GM19023 (cell line): Measurements from ENCODE around the gene TCIRG1.
A peak's percentile ranks its signal among the peaks of the same experiment; 100 is the strongest.

ENCODE experiments used
- ATAC-seq: cut with Tn5 transposase; IDR thresholded peaks from one replicate; pipeline ENCODE4 v1.9.1; 2021; ENCODE audit warnings: mild to moderate bottlenecking, moderate library complexity; ENCODE audit not compliant: unreplicated experiment

The TCIRG1 gene

GRCh38 chr11:68036141-68036716, 2.6 kb upstream of the TCIRG1 start:
- no peak for ATAC-seq

- no peak for ATAC-seq
Observed at GRCh38 chr11:68036717-68037239, 2.0 kb upstream of the TCIRG1 start.

DNA sequence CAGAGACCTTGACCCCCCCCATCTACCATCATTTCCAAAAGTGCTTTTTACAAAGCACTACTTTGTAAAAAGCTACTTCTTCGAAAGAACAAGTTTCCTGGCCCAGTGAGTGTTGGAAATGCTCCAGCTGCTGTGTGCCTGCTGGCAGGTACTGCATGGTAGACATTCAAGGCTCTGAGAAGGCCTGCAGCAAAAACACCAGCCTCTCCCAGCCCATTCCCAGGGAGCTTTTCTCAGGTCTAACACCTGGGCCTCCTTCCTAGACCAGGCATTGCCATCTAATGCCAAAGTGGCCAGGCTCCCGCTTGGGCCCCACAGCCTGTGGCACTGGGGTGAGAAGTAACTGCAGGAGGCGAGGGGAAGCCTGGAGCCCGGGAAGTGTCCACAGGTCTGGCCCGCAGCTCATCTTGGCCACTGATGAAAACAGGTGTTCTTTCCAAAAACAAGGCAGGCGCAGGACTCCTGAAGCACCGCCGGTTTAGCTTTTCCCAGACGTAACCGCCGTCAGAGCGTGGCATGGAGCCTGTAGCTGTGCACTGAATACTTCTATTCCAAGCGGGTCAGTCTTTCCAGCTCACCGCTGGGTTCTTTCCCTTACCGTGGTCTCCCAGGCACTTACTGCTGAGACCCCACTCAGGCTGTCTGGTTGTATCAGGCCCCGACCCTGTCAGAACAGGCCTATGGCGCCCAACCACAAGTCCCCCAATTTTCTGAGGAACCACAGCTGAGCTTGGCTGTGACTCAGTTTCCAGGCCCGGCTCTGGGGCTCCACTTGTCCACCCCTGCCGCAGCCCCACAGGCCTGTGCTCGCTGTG, 1.2 kb upstream of the TCIRG1 start:
- no peak for ATAC-seq

- no peak for ATAC-seq
Observed at GRCh38 chr11:68038226-68038717, 553 bp upstream of the TCIRG1 start.

GRCh38 chr11:68039526-68040086, 781 bp downstream of the TCIRG1 start:
- ATAC-seq = peak; percentile 2

- peak; percentile 49 for ATAC-seq
Observed at GRCh38 chr11:68040101-68040956, 1.5 kb downstream of the TCIRG1 start.

GRCh38 chr11:68040957-68041591, 2.2 kb downstream of the TCIRG1 start:
- ATAC-seq = no peak

DNA sequence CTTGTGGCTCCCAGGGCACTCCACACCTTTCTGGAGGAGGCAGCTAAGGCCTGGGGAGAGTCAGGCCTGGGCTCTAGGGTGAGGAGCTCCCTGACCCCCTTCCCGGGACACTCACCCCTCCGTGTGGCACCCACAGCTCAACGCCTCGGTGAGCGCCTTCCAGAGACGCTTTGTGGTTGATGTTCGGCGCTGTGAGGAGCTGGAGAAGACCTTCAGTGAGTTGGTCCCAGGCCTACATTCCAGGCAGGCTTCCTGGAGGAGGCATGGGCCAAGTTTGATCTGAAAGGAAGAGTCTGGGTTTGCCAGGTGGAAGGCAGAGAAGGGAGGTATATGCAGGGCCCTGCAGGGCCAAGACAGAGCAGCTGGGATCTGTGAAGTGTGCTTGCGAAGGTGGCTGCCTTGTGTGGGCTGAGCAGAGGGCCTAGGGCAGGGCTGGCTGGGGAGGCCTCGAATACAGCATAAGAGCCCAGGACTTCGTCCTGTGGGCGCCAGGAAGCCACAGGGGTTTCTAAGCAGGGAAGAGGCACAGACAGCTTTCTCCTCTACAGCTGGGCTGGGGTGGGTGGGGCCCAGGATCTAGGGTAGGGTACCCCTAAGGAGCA, 2.9 kb downstream of the TCIRG1 start:
- no peak for ATAC-seq

DNA sequence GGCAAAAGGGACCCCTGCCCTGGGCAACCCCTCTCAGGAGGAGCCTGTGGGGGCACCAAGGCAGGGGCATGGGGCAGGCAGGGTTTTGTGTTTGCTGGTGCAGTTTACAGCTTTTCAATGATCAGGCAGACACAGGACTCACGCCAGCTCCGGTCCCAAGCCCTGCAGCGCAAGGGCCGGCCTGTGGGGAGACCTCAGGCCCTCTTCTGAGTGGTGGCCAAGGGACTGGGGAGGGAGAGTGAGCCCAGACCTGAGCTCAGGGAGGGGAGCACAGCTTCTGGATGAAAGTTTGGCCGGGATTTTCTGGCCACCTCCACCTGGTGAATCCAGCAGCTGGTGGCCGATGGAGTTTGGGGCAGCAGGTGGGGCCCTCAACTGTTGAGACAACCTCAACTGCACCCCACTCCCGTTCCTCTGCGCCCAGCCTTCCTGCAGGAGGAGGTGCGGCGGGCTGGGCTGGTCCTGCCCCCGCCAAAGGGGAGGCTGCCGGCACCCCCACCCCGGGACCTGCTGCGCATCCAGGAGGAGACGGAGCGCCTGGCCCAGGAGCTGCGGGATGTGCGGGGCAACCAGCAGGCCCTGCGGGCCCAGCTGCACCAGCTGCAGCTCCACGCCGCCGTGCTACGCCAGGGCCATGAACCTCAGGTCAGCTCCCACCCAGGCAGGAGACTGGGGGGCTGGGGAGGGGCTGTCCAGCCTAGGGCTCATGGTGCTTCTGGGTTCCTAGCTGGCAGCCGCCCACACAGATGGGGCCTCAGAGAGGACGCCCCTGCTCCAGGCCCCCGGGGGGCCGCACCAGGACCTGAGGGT, 3.6 kb downstream of the TCIRG1 start:
- no peak for ATAC-seq

DNA sequence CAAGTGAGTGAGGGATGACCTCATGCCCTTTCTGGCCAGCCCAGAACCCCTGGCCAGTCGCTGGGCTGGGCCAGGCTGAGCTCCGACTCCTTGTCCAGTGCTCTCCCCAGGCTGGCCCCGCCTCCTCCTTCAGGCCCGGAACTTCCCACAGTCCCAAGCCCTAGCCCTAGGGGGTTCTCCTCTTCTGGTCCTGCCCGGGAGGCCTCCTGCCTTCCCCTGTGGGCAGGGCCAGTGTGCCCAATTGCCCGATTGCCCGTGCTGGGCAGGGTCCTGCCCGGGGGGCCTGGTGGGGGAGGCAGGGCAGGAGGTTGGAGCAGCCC, 4.2 kb downstream of the TCIRG1 start:
- no peak for ATAC-seq

- no peak for ATAC-seq
Observed at GRCh38 chr11:68043349-68044144, 4.7 kb downstream of the TCIRG1 start.

DNA sequence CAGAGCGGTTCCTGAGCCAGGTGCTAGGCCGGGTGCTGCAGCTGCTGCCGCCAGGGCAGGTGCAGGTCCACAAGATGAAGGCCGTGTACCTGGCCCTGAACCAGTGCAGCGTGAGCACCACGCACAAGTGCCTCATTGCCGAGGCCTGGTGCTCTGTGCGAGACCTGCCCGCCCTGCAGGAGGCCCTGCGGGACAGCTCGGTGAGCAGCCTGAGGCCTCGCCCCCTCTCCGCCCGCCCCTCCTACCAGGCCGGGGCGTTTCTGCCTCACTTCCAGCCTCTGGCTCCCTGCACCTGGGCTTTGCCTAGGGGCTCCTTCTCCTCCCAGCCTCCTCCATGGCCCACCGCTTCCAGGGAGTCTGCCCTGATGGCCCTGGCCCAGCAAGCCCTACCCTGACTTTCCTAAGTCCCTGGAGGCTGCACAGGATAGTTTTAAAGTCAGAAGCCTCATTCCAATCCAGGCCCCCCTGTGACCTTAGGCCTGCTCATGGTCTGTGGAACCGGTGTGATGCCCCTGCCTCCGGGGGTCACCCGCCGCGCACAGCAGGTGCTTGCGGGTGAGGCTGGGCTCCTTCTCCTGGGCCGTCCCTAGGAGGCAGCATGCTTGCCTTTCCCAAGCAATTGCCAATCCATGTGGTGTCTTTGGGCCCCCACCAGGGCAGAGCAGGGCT, 5.5 kb downstream of the TCIRG1 start:
- no peak for ATAC-seq

- ATAC-seq = no peak
Observed at GRCh38 chr11:68044898-68045351, 6.1 kb downstream of the TCIRG1 start.

GRCh38 chr11:68047437-68048290, 8.8 kb downstream of the TCIRG1 start:
- ATAC-seq = no peak

- ATAC-seq = no peak
Observed at GRCh38 chr11:68048681-68049508, 10.1 kb downstream of the TCIRG1 start.
